ENCODE data around the gene CYTH1.

The CYTH1 gene

DNA sequence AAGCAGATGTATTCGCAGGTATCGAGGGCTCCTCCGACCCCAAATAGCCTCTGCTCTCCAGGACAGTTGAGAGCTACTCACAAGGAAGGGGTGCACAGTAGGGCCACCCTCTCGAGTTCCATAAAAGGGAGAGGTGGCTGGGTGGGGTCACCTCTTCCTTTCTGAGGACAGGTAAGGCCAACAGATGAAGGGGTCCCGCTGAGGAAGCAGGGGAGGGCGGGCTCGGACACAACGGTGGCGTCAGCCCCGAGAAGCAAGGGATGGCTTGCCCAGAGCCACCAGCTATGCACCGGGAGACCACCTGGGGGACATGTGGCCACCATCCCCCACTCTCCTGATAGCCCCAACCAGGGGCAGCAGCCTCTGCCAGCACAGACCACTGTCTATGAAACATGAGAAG is 15.1 kb upstream of the CYTH1 start:
- no peaks in the 10 kb centered on the region for H3K9me3 Mint-ChIP-seq
- H3K27ac Mint-ChIP-seq = no peak overlapping the region
- H3K4me1 Mint-ChIP-seq = peaks cover 47% of the 10 kb centered on the region
- H3K4me3 Mint-ChIP-seq = no peak overlapping the region
- no peaks in the 10 kb centered on the region for H3K27me3 Mint-ChIP-seq
- ATAC-seq (no peak), DNase-seq (no peak)

DNA sequence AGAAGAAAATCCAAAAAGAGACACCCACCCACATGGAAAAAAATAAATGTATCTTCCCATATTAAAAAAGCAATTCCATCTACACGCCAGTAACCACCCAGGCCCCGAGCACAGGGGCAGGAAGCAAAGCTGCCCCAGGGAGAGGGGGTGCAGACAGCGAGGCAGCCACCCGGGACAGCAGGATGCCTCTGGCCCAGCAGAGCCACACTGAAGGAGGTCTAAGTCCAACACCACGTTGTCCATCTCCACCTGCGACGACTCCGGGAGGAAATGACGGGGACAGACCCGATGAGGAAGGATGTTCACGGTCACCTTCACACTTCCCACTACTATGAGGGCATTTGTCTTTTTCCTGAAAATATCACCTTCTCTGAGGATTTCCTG is 14.4 kb upstream of the CYTH1 start:
- H3K4me3 Mint-ChIP-seq = no peak overlapping the region
- DNase-seq = no peak
- no peak for ATAC-seq
- H3K27ac Mint-ChIP-seq = no peak overlapping the region
- H3K9me3 Mint-ChIP-seq = no peaks in the 10 kb centered on the region
- no peaks in the 10 kb centered on the region for H3K27me3 Mint-ChIP-seq
- peaks cover 52% of the 10 kb centered on the region for H3K4me1 Mint-ChIP-seq

DNA sequence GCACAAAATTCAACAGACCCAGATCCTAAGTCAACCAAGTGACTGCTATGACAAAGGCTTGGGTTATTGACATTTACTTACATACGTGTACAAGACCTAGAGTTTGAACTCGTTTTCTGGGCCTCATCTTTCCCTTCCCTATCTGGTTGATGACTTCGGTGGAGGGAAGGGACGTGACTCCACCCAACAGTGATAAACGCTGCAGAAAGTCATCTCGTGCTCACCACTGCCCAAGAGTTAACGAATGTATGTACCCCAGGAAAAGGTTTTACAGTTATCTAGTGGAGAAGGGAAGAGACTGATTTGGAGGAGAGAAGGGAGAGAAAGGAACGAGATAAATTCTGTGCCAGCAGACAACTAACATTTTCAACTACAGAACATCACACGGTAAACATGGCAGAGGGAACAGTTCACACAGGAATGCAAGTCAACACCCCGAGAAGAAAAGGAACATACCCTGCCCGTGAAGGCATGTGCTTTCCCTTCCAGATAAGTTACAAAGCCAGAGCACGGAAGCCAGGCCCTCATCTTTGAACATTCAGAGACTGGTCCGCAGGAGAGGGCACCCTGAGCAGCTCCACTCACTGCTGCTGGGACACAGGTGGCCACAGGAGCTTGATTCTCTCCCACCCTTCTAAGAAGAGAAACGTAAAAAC is 13.9 kb upstream of the CYTH1 start:
- no peak overlapping the region for H3K27ac Mint-ChIP-seq
- DNase-seq = no peak

DNA sequence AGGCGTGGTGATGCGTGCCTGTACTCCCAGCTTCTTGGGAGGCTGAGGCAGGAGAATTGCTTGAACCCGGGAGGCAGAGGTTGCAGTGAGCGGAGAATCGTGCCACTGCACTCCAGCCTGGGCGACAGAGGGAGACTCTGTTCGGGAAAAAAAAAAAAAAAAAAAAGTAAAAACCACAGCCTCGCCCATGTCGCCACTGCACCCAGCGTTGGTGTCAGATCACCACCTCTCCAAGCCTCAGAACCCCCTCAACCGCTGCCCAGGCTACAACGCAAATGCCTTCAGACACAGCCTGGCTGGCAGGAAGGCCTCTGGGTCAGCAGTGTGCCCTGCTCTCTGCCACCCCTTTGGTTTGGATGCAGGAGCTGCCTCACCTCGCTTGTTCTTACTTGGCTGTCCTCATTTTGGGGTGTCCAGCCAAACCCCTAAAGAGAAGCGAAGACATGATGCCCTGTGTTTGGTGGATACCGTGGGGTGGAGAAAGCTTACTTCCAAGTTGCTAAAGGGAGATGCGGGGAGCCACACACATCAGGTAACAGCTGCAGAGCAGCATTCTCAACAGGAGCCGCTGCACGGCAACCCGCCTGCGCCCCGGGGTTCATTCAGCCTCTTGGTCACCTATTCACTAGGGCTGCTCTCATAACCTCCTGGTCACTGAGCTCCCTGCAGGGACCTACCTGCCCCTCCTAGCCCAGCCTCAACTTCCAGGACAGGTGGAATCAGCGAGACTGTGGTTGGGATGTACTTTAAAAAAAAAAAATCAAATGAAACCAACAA is 13.0 kb upstream of the CYTH1 start:
- H3K4me3 Mint-ChIP-seq = no peak overlapping the region
- ATAC-seq (no peak), DNase-seq (no peak)
- H3K9me3 Mint-ChIP-seq = no peaks in the 10 kb centered on the region
- H3K27me3 Mint-ChIP-seq = no peaks in the 10 kb centered on the region
- peaks cover 53% of the 10 kb centered on the region for H3K4me1 Mint-ChIP-seq
- H3K27ac Mint-ChIP-seq = peak overlapping the region in 1 of 2 donors; percentile 48

More for the DNA sequence above, 13.9 kb upstream of the CYTH1 start:
- Mint-ChIP-seq H3K4me3 (no peak overlapping the region), H3K4me1 (peaks cover 51% of the 10 kb centered on the region), H3K27me3 (no peaks in the 10 kb centered on the region), H3K9me3 (no peaks in the 10 kb centered on the region)
- no peak for ATAC-seq

DNA sequence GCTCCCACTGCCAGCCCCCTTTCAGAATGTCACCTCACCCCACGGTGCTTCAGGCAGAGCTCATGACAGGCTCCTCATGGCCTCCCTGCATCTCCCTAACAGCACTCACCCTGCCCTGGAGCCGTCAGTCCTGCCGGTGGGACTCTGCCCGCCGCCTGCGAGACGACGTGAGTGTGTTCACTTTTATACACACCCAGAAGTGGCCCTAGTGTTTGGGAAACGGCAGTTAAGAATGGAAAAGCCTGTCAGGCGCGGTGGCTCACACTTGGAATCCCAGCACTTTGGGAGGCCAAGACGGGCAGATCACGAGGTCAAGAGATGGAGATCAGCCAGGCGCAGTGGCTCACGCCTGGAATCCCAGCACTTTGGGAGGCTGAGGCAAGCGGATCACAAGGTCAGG is 12.3 kb upstream of the CYTH1 start:
- peak overlapping the region; percentile 11 to 87 for H3K27ac Mint-ChIP-seq
- no peak overlapping the region for H3K4me3 Mint-ChIP-seq
- ATAC-seq (no peak), DNase-seq (no peak)
- H3K27me3 Mint-ChIP-seq = no peaks in the 10 kb centered on the region
- no peaks in the 10 kb centered on the region for H3K9me3 Mint-ChIP-seq
- peaks cover 55% of the 10 kb centered on the region for H3K4me1 Mint-ChIP-seq

DNA sequence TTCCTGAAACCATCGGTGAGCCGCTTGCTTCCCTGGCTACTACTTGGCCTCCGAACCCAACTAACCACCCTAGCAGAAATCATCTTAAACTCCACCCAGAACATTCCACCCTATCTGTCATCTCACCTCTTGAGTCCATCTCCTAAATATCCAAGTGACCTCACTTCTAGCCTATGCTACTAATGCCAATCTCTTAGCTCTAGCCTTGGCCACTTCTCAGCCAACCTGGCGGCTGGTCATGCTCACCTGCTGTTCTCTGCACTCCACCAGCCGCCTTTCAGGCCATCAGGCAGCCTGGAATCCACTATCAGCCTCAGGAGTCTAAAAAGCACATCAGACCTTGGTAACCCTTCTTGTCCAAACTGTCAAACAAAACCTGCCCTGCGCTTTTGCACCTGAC is 11.9 kb upstream of the CYTH1 start:
- H3K27me3 Mint-ChIP-seq = no peaks in the 10 kb centered on the region
- H3K27ac Mint-ChIP-seq = peak overlapping the region; percentile 2 to 87
- no peaks in the 10 kb centered on the region for H3K9me3 Mint-ChIP-seq
- no peak for DNase-seq
- peaks cover 55% of the 10 kb centered on the region for H3K4me1 Mint-ChIP-seq
- no peak for ATAC-seq
- no peak overlapping the region for H3K4me3 Mint-ChIP-seq

DNA sequence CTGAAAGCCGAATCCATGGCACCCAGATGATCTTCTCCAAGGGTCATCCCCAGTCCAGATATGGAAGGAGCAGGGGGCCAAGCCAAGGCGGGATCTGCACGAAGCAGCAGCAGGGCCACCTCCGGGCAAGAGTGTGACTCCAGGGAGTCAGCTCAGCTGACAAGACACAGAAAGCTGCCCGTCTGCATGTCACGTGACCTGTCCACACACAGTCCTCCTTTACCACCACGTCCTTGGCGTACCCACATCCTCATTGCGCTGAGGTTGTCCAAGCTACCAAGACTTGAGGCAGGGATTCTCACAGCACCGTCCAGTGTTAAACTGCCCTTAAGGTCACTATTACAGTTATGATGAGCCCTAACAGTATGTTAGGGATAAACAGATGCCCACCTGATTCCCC is 11.3 kb upstream of the CYTH1 start:
- H3K9me3 Mint-ChIP-seq = no peaks in the 10 kb centered on the region
- ATAC-seq = no peak
- H3K27ac Mint-ChIP-seq = peak overlapping the region in 1 of 2 donors; percentile 77
- H3K4me1 Mint-ChIP-seq = peaks cover 55% of the 10 kb centered on the region
- no peak for DNase-seq
- no peak overlapping the region for H3K4me3 Mint-ChIP-seq
- H3K27me3 Mint-ChIP-seq = no peaks in the 10 kb centered on the region

DNA sequence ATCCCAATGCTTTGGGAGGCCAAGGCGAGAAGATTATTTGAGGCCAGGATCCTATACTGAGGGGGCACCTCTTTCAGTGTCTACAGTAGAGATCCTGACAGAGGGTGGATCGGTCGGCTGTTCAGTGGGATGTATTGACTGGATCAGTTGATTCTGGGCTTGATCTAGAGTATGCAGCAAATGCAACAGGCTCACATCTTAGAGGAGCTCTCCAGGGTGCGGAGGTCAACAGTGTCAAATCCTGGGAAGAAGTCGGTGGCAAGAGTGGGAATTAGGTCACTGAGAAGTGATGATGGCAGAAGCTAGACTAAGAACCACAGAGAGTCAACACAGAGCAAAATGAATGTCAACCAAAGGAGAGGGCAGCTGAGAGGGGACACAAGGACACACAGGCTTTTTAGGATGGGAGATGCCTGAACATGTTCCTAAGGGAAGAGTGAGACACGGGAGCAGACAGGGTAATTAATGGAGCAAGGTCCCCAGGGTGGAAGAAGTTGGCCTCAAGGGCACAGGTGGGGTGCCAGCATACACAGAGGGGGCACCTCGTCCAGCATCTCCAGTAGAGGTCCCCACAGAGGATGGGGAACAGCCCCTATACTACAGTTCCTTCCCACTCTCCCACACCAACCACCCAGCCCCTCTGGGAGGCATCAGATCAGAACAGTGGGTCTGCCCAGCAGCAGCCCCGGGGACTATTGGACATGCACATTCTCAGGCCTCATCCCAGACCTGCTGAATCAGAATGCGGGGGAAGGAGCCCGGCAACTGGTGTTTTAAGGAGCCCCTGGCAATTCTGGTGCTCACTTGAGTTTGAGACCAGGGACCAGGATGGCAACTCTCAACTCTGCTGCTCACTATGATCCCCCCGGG is 10.0 kb upstream of the CYTH1 start:
- ATAC-seq (peak; percentile 34), DNase-seq (no peak)
- Mint-ChIP-seq H3K27ac (peak overlapping the region; percentile 42 to 73), H3K4me3 (no peak overlapping the region), H3K4me1 (peaks cover 65% of the 10 kb centered on the region), H3K9me3 (no peaks in the 10 kb centered on the region), H3K27me3 (no peaks in the 10 kb centered on the region)

DNA sequence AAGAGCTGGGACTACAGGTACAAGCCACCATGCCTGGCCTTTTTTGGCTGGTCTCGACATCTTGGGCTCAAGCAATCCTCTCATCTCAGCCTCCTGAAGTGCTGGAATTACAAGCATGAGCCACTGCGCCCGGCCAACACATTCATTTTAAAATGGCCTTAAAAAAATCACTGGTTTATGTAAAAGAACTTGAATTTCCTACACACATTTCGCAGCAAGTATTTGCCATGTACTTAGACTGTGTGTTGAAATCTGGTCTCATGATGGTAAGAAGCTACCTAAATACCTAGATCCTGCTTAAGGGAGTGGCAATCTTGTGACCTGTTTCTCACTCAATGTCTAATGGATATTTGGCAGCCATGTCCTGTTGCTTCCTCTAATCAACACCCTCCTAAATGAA is 8.5 kb upstream of the CYTH1 start:
- Mint-ChIP-seq H3K27ac (peak overlapping the region in 1 of 2 donors; percentile 84), H3K9me3 (no peaks in the 10 kb centered on the region), H3K4me3 (peak overlapping the region in 1 of 2 donors; percentile 33), H3K27me3 (no peaks in the 10 kb centered on the region), H3K4me1 (peaks cover 71% of the 10 kb centered on the region)
- DNase-seq (no peak), ATAC-seq (no peak)

DNA sequence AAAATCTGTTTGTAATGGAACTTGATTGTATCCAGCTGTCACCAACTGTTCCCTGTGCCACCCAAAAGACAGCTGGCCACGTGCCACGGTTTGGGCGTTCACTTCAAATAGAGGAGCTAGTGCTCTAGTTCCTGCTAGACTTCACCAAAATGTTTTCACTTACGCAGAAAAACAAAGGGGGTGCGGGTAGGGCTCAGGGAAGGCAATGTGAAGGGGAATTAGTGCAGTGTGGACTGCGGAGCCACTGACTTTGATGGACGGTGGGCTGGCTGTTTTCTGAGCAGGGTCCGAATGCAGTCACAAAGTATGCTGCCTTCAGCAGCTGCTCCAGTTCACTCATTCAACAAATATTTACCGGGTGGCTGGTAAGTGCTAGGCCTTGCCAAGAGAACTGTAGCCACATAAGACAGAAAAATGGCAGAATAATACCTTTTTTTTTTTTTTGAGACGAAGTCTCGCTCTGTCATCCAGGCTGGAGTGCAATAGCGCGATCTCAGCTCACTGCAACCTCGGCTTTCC is 7.6 kb upstream of the CYTH1 start:
- DNase-seq (no peak), ATAC-seq (peak; percentile 31)
- H3K4me3 Mint-ChIP-seq = peak overlapping the region; percentile 33 to 67

DNA sequence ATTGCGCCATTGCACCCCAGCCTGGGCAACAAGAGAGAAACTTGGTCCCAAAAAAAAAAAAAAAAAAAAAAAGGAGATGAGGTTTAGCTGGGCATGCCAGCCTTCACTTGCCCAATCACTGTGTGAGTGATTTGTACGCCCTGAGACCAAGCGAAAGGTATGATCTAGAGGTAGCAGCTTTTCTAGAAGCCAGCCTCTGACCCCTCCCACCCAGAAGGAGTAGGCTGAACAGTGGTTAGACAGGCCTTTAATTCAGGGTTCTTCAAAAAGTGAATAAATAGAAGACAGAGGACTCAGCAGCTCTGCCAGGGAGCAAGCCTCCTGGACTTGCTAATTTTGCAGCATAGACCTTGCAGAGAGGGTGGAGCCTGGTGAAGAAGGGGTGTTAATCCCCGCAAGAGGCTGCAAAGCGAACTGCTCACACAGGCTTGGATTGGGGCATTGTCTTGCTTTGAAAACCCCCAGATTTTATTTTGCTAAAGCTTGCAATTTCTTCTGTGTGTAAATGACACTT is 7.1 kb upstream of the CYTH1 start:
- Mint-ChIP-seq H3K27me3 (no peaks in the 10 kb centered on the region), H3K27ac (peak overlapping the region in 1 of 2 donors; percentile 86), H3K9me3 (no peaks in the 10 kb centered on the region), H3K4me3 (peak overlapping the region in 1 of 2 donors; percentile 33), H3K4me1 (peaks cover 82% of the 10 kb centered on the region)
- ATAC-seq (peak; percentile 54), DNase-seq (no peak)

More for the DNA sequence above, 7.6 kb upstream of the CYTH1 start:
- Mint-ChIP-seq H3K27me3 (no peaks in the 10 kb centered on the region), H3K27ac (peak overlapping the region; percentile 84 to 86), H3K9me3 (no peaks in the 10 kb centered on the region), H3K4me1 (peaks cover 80% of the 10 kb centered on the region)

DNA sequence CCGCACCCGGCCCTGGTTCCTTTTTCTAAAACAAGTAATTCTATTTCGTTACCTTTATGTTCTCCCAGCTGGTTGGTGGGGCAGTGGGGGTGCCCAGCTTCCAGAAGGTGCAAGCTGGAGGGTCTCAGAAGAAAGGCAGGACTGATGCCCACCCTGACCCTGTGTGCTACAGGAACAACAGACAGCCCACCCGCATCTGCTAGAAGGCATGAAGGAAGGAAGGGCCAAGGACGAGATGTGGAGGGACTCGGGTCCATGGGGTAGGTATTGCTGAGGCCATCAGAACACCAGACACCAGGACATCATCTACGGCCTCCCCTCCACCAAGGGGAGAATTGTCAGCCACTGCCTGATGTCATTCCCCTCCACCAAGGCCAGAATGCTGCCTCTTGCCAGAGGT is 6.4 kb upstream of the CYTH1 start:
- no peak overlapping the region for H3K4me3 Mint-ChIP-seq
- DNase-seq (no peak), ATAC-seq (no peak)
- H3K27ac Mint-ChIP-seq = peak overlapping the region in 1 of 2 donors; percentile 22
- H3K4me1 Mint-ChIP-seq = peaks cover 83% of the 10 kb centered on the region
- no peaks in the 10 kb centered on the region for H3K9me3 Mint-ChIP-seq
- H3K27me3 Mint-ChIP-seq = no peaks in the 10 kb centered on the region

DNA sequence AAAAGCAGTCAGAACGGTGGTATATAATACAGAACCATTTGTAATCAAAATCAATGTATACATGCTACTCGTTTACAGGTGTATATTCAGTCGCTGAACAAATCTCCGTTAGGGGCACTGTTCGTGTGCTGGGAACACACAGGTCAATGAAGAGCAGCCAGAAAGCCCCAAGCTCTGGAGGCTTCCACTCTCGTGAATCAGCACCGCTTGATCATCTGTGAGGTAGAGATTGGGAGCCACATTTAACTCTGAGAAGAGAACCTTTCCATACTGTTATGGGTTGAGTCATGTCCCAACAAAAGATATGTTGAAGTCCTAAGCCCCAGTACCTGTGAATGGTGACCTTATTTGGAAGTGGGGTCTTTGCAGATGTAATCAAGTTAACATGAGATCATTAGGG is 5.4 kb upstream of the CYTH1 start:
- H3K9me3 Mint-ChIP-seq = no peaks in the 10 kb centered on the region
- no peaks in the 10 kb centered on the region for H3K27me3 Mint-ChIP-seq
- ATAC-seq = no peak
- no peak overlapping the region for H3K4me3 Mint-ChIP-seq
- DNase-seq = no peak
- peak overlapping the region in 1 of 2 donors; percentile 27 for H3K27ac Mint-ChIP-seq
- H3K4me1 Mint-ChIP-seq = peaks cover 84% of the 10 kb centered on the region

DNA sequence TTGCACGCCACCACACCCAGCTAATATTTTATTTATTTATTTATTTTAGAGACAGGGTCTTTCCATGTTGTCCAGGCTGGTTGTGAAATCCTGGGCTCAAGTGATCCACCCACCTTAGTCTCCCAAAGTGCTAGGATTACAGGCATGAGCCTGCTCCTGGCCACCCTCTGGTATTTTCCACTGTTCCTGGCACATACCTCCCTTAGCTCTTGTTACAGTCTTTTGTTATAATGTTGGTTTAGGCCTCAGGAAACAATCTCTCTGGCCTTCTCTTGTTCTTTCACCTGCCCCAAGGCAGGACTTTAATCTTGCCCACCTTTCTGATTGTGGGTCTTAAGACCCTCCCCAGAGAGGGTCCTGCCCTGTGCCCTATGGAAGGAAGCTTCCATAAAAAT is 3.6 kb upstream of the CYTH1 start:
- H3K4me3 Mint-ChIP-seq = peak overlapping the region in 1 of 2 donors; percentile 15
- H3K9me3 Mint-ChIP-seq = no peaks in the 10 kb centered on the region
- H3K27ac Mint-ChIP-seq = peak overlapping the region in 1 of 2 donors; percentile 37
- no peak for DNase-seq
- no peak for ATAC-seq
- no peaks in the 10 kb centered on the region for H3K27me3 Mint-ChIP-seq
- peaks cover 71% of the 10 kb centered on the region for H3K4me1 Mint-ChIP-seq

DNA sequence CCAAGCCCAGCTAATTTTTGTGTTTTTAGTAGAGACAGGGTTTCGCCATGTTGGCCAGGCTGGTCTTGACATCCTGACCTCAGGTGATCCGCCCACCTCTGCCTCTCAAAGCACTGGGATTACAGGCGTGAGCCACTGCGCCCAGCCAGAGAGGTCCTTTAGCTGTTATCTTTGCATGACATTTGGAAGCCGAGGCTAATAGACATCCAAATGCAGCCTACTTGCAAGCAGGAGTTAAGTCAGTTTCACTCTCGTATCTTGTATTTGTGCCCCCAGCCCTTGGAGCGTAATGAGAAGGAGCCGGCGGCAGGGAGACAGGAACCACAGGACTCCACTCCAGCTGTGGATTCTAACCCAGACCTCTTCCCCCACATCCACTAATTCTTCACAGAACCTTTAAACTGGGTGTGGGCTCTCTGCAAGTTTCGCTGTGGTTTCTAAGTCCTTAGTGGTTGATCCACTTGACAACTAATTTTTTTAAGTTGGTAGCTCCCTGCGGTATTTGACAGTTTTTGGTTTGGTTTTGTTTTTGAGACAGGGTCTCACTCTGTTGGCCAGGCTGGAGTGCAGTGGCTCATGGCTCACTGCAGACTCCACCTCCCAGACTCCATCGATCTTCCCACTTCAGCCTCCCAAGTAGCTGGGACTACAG is 3.1 kb upstream of the CYTH1 start:
- Mint-ChIP-seq H3K4me1 (peaks cover 69% of the 10 kb centered on the region), H3K9me3 (no peaks in the 10 kb centered on the region), H3K27me3 (no peaks in the 10 kb centered on the region), H3K27ac (no peak overlapping the region), H3K4me3 (peak overlapping the region; percentile 39 to 57)
- no peak for DNase-seq
- no peak for ATAC-seq

Measured in stimulated activated naive CD8-positive, alpha-beta T cell treated with anti-CD3 and anti-CD28 coated beads, Interleukin-15, amount 100 ng/mL, for 72 hours (primary cell).